GM18519 (cell line): ENCODE results near the gene CD74.

ENCODE experiments used
- ATAC-seq: cut with Tn5 transposase; IDR thresholded peaks from one replicate; pipeline ENCODE4 v1.9.1; 2021; ENCODE audit warnings: mild to moderate bottlenecking, moderate library complexity; ENCODE audit not compliant: unreplicated experiment, low FRiP score

Gene CD74

DNA sequence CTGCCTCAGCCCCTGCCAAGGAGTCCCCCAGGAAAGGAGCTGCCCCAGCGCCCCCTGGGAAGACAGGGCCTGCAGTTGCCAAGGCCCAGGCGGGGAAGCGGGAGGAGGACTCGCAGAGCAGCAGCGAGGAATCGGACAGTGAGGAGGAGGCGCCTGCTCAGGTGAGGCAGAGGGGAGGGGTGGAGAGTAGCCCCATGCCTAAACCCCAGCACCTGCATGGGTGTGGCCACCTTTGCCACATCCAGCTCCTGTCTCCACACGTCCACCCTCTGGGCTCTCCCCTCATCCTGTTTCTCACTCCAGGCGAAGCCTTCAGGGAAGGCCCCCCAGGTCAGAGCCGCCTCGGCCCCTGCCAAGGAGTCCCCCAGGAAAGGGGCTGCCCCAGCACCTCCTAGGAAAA is 38.1 kb downstream of the CD74 start:
- ATAC-seq = no peak

- no peak for ATAC-seq
These were observed 40.1 kb downstream of the CD74 start for GRCh38 chr5:150372639-150373038.

- no peak for ATAC-seq
These were observed 44.2 kb downstream of the CD74 start for GRCh38 chr5:150368526-150368925.

DNA sequence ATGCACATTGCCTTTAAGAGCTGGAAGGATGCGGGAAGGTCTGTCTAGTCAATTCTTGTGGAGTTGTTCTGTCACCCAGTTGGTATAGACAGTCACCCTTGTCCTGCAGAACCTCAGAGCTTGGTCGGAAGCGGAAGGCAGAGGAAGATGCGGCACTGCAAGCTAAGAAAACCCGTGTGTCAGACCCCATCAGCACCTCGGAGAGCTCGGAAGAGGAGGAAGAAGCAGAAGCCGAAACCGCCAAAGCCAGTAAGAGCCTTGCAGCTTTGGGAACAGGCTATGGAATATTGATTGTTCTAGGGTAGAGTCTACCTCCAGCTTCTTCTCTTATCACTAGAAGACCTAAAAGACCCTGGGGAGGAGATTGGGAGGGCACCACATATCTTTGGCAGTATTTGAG is 48.7 kb downstream of the CD74 start:
- ATAC-seq = no peak

DNA sequence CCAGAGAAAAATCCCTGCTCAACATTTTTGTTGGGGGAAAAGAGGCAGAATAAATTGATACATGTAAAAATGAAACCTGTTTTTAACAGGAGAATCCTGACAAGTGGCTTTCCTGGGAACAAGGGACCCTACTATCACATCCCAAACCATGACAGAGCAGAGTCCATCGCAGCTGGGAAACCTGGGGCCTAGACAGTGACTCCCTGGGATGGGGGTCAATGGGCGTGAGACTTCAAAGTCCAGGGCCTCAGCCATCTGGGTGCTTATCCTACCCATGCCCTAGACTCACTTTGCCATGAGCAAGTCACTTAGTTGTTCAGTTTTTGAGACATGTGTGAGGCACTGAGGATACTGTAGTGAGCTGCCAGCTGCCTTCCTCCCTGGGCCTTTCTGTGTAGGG is 49.5 kb downstream of the CD74 start:
- no peak for ATAC-seq

GRCh38 chr5:150361301-150361700 is 51.4 kb downstream of the CD74 start:
- peak; percentile 31 for ATAC-seq

DNA sequence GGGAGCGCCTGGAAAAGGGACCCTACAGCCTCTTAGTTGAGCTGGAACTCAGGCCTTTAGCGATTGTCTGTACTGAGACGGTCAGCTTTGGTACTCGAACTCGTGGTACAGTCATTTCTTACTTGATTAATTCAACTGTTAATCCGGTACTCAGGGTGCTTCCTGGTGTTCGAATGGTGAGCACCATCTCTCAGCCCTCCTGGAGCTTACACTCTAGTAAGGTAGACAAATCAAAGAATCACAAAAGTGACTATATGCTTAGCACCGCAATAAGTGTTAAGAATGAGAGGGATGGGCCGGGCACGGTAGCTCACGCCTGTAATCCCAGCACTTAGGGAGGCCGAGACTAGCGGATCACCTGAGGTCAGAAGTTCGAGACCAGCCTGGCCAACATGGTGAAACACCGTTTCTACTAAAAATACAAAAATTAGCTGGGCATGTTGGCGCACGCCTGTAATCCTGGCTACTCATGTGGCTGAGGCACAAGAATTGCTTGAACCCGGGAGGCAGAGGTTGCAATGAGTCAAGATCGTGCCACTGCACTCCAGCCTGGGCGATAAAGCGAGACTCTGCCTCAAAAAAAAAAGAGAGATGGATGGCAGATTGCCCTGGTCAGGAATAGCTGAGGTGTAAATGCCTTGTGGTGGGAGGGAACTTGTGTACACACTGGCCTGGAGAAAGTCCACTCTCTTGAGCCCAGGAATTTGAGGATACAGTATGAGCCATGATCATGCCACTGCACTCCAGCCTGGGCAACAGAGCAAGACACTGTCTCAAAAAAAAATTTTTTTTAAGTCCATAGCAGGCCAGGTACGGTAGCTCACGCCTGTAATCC is 54.2 kb downstream of the CD74 start:
- ATAC-seq = no peak

DNA sequence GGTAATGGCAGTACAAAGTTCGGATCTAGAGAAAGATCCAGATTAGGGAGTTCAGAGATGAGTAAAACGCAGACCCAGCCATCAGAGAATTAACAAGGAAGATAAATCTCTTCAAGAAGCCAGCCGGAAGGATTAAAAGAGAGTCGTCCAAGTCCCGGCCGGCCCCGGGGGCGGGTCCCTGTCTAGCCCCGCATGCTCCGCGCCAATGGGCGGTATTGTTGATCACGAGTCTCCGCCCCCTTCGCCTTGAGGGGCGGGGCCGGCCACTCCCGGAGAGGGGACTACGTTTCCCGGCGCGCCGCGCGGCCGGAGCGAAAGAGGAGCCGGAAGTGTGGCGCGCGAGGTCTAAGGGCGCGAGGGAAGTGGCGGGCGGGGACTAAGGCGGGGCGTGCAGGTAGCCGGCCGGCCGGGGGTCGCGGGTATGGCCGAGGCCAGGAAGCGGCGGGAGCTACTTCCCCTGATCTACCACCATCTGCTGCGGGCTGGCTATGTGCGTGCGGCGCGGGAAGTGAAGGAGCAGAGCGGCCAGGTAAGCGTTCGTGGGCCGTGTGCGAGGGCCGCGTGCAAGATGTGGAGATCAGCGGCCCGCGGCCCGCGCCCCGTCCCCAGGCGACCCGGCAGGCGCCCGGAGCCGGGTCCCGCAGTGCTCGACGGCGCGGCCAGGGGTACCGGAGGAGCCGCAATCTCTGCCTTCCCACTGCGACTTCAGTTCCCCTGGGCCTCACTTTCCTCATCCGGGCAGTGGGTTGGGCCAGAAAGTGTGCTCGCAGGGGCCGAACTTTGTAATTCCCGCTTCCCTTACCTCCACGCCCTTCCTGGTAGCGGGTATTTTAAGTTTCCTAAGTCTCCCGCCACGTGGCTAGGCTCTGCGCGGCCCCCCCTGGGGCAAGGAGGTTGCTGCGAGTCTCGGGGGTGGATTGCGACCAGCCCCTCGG is 55.1 kb downstream of the CD74 start, which contains the start of gene TCOF1:
Gene TCOF1 (plus strand): TSS at position 372 of the 935 bp plus-strand sequence. CDS start 50 bp downstream, at position 422.
- ATAC-seq = peak; percentile 91

- ATAC-seq = no peak
These were observed 56.0 kb downstream of the CD74 start for GRCh38 chr5:150356575-150357294.

GRCh38 chr5:150355791-150356190 is 56.9 kb downstream of the CD74 start:
- no peak for ATAC-seq

DNA sequence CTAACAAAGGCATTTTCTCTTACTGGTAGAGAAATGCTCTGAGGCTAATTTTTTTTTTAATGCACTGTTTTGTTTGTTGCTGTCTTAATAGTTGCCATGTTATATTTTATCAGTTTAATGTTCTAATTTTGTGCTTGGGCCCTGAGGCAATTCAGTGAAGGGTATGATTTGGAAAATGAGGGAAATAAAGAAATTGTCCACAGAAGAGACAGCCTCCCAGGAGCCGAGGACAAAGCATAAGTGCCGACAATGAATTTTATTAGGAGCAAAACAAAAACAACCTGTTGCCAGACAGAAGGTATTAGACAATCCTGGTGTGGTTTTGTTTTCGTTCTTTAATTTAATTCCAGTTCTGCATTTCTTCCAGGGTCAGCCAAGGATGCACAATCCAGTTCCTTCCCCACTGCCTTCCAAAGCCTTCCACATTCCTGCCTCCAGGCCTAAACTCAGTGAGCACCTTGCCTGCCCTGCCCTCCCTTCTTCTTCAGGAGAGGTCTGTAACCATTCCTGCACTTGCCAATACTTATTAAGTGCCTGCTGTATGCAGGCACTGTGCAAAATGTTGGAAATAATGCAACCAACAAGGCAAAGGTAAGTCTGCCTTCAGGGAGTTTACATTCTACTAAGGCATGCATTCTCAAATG is 59.6 kb downstream of the CD74 start:
- no peak for ATAC-seq

DNA sequence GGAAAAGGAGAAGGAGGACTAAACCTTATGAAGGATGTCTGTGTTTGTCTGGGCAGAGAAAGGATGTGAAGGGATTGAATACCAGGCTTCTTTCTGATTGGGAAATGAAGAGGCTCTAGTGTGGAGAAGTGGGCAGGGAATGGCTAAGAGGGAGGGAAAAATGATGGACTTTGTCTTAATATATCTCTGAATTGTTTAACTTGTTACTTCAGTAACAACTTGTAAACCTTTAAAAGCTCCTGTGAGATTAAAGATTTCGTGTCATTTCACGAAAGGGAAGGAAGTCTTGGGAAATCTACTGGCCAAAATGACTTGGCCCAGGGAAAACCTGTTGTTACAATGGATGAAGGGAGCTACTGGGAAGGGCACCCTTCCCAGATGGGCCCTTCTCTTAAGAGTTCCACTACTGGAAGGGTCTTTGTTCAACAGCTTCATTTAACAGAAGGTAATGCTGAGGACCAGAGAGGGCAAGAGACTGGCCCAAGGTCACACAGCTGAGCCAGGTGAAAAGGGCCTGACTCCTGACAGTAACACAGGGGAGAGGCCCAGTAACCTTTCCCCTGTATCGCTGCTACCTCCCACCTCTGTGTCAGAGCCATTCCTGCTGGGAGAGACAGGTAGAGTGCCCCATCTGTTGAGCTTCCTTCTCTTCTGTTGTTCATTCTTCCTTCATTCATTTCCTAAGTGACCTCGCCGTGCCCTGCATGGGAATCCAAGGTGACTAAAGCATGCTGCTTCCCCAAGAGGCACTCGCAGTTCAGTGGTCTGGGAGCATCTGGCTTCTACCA is 60.3 kb downstream of the CD74 start:
- no peak for ATAC-seq
